ENCODE data around the gene ARFGAP2. TPM values are rescaled to one million over a fixed set of nuclear protein-coding genes. Genes with fewer than 3 reads are reported as not detected.

ARFGAP2 gene
- total RNA-seq, 4 donors from 2014 or later: 92.5 to 141 (median 120) TPM

- peaks cover 12 to 26% (median 23%) of the 10 kb centered on the region in 4 donors for H3K4me1 ChIP-seq
- intact Hi-C loops (cut with DNase I): no loop called here
- no peak for DNase-seq (ENCODE audit: extremely low spot score)
- H3K27me3 ChIP-seq: no peaks in the 10 kb centered on the region
- 58% methylated on average over 5 of the region's 5 CpGs for WGBS
- H3K27ac ChIP-seq (replicated peaks in 1 of 4): peak overlapping the region in 1 of 4 donors; percentile 19
- H3K4me3 ChIP-seq: no peak overlapping the region
- TF ChIP-seq EP300 (IDR thresholded peaks at IDR 0.05) (no peak), POLR2A (IDR thresholded peaks at IDR 0.05; ENCODE audit: low read depth) (no peak), POLR2AphosphoS5 (IDR thresholded peaks at IDR 0.05) (no peak), CTCF (IDR thresholded peaks at IDR 0.05) (no peak)
- H3K9me3 ChIP-seq: no peaks in the 10 kb centered on the region
- H3K36me3 ChIP-seq: peaks cover 40 to 75% (median 54%) of the 10 kb centered on the region in 4 donors
These were observed 14.3 kb downstream of the ARFGAP2 start for GRCh38 chr11:47162426-47162825.

- Histone ChIP-seq H3K9me3 (no peaks in the 10 kb centered on the region), H3K27me3 (no peaks in the 10 kb centered on the region), H3K4me1 (peaks cover 12 to 26% (median 23%) of the 10 kb centered on the region in 4 donors), H3K4me3 (no peak overlapping the region), H3K27ac (replicated peaks in 1 of 4) (peak overlapping the region in 3 of 4 donors; percentile 11 to 33 (median 19)), H3K36me3 (peaks cover 35 to 75% (median 52%) of the 10 kb centered on the region in 4 donors)
- no peak for TF ChIP-seq POLR2A (IDR thresholded peaks at IDR 0.05; ENCODE audit: low read depth)
- TF ChIP-seq POLR2AphosphoS5 (IDR thresholded peaks at IDR 0.05): no peak
- no peak for TF ChIP-seq EP300 (IDR thresholded peaks at IDR 0.05)
- TF ChIP-seq CTCF (IDR thresholded peaks at IDR 0.05): no peak
- intact Hi-C loops (cut with DNase I): no loop called here
- 61% methylated on average over 9 of the region's 9 CpGs for WGBS
- no peak for DNase-seq (ENCODE audit: extremely low spot score)
These were observed 14.8 kb downstream of the ARFGAP2 start for GRCh38 chr11:47161890-47162289.

- no peak overlapping the region for H3K4me3 ChIP-seq
- H3K27me3 ChIP-seq: no peaks in the 10 kb centered on the region
- H3K9me3 ChIP-seq: no peaks in the 10 kb centered on the region
- intact Hi-C loops (cut with DNase I): no loop called here
- peaks cover 29 to 73% (median 48%) of the 10 kb centered on the region in 4 donors for H3K36me3 ChIP-seq
- TF ChIP-seq POLR2A (IDR thresholded peaks at IDR 0.05; ENCODE audit: low read depth): no peak
- peak; percentile 49 to 68 (median 58) for TF ChIP-seq CTCF (IDR thresholded peaks at IDR 0.05)
- no peak for TF ChIP-seq EP300 (IDR thresholded peaks at IDR 0.05)
- peak in 1 of 2 donors; percentile 37 for TF ChIP-seq POLR2AphosphoS5 (IDR thresholded peaks at IDR 0.05)
- peak overlapping the region in 3 of 4 donors; percentile 11 to 33 (median 19) for H3K27ac ChIP-seq (replicated peaks in 1 of 4)
- DNase-seq (ENCODE audit: extremely low spot score): no peak
- 86% methylated on average over 4 of the region's 14 CpGs for WGBS
- H3K4me1 ChIP-seq: peaks cover 12 to 26% (median 23%) of the 10 kb centered on the region in 4 donors
These were observed 15.4 kb downstream of the ARFGAP2 start for GRCh38 chr11:47161134-47161854.

GRCh38 chr11:47160753-47161133, 15.9 kb downstream of the ARFGAP2 start:
- Histone ChIP-seq H3K36me3 (peaks cover 23 to 73% (median 45%) of the 10 kb centered on the region in 4 donors), H3K9me3 (no peaks in the 10 kb centered on the region), H3K4me3 (no peak overlapping the region), H3K27ac (replicated peaks in 1 of 4) (no peak overlapping the region), H3K4me1 (peaks cover 12 to 26% (median 23%) of the 10 kb centered on the region in 4 donors), H3K27me3 (no peaks in the 10 kb centered on the region)
- TF ChIP-seq CTCF (IDR thresholded peaks at IDR 0.05): no peak
- TF ChIP-seq POLR2AphosphoS5 (IDR thresholded peaks at IDR 0.05): no peak
- WGBS: 90% methylated on average over 2 of the region's 5 CpGs
- DNase-seq (ENCODE audit: extremely low spot score): no peak
- intact Hi-C loops (cut with DNase I): no loop called here
